Measurements from ENCODE around the gene IGFL4. TPM values are rescaled to one million over a fixed set of nuclear protein-coding genes. Genes with fewer than 3 reads are reported as not detected.
A peak's percentile ranks its signal among the peaks of the same experiment; 100 is the strongest.

Gene IGFL4
- total and polyA plus RNA-seq, 9 of the 15 experiments (the other 6 are each of a cell fraction or from before 2014, with no cell fraction given), result not detected

DNA sequence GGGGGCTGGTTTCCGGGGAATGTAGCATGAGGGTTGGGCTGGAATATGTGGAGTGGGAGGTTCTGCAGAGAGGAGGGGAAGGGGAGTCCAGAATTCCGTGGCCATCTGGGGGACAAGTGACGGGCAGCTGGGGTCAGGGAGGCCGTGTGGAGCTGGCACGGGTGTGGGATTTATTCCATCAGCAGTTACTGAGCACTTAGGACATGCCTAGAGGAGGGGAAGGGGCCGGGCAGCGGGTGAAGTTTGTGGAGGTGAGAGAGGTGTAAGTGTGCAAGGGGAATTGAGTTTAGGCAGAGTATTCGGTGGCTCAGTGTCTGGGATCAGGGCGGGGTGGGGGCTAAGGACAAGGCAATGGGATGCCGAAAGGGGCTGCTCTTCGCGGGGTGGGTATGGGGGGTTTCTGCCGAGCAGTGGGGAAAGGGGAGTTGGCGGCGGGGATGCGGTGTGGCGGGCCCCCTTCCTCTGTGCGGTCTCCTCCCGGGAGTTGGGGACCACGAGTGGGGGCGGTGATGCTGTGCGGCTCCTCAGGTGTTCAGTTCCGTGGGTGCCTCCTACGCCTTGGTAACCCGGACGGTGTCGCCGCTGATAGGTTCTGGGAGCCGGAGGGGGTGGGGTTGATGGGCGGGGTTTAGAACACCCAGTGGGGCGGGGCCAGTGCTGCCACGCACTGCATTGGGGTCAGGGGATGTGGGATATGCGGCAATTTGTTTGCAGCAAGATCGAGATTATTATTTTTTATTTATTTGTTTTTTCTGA lies 40.1 kb downstream of the IGFL4 start:
- in situ Hi-C loops (cut with MboI), result loop anchor here (10.0 kb wide), 1 partner anchor 196 kb away; no protein-coding TSS in a partner anchor
- Histone ChIP-seq H3K27me3 (ENCODE audit: control insufficient read depth in 2 of 2, insufficient read depth in 2 of 2, low read length in 2 of 2) (no peaks in the 10 kb centered on the region), H3K79me2 (ENCODE audit: control insufficient read depth, insufficient read depth, low read length) (peaks cover 6% of the 10 kb centered on the region; the same call in 2 of the 3 replicates), H3K36me3 (ENCODE audit: control insufficient read depth, insufficient read depth, low read length) (peaks cover 10% of the 10 kb centered on the region; the same call in 2 of the 3 replicates), H4K20me1 (replicated peaks; ENCODE audit: control insufficient read depth, insufficient read depth, low read length) (peaks cover 17% of the 10 kb centered on the region), H3K27ac (ENCODE audit: extremely low read depth, low read depth, low read length) (no peak overlapping the region), H3K4me2 (ENCODE audit: insufficient read depth, low read length) (no peak overlapping the region; the same call in 1 of the 2 replicates), H3K9me1 (ENCODE audit: control insufficient read depth, insufficient read depth, low read length) (no peaks in the 10 kb centered on the region), H2AFZ (ENCODE audit: low read depth, low read length) (no peak overlapping the region), H3K4me1 (replicated peaks in 1 of 2; ENCODE audit: control insufficient read depth in 2 of 2, insufficient read depth in 2 of 2, low read length in 2 of 2) (peaks cover 20 to 25% of the 10 kb centered on the region in 2 experiments; a peak in 4 of 5 replicates), H3K9ac (ENCODE audit: insufficient read depth in 1 of 2, low read depth in 2 of 2, low read length in 2 of 2) (peak overlapping the region in 1 of 2 experiments; percentile 21; a peak in 1 of 4 replicates), H3K4me3 (no peak overlapping the region), H3K9me3 (replicated peaks; ENCODE audit: control insufficient read depth, insufficient read depth, low read depth, low read length) (no peaks in the 10 kb centered on the region)
- intact Hi-C loops (cut with micrococcal nuclease), result no loop called here
- no peak for FAIRE-seq
- POLR2A ChIA-PET, result no interaction called here
- 22% methylated on average over 23 of the region's 34 CpGs for WGBS (ENCODE audit: insufficient coverage, low coverage, missing lambda C conversion rate)
- DNase-seq (ENCODE audit: extremely low read depth in 1 of 4, low spot score in 3 of 4), result peak; percentile 72 to 88 (median 86)
- BruUV-seq (replicated peaks), result no TSS peak
- CTCF ChIA-PET (ENCODE audit: low intra/inter-chr PET ratio), result no interaction called here
- peak; percentile 93 for ATAC-seq
- TF ChIP-seq SNIP1 (IDR thresholded peaks at IDR 0.05; ENCODE audit: low read depth) (no peak), EGR1 (conservative IDR thresholded peaks at IDR 0.05) (peak; percentile 39; the same call in 1 of the 2 replicates), PRPF4 (IDR thresholded peaks at IDR 0.05; ENCODE audit: insufficient read depth, low read depth, low read length, poor library complexity, severe bottlenecking) (no peak), ZC3H11A (IDR thresholded peaks at IDR 0.05; ENCODE audit: low read depth, low read length) (no peak)
